ENCODE data around the gene ZNF581.

DNA sequence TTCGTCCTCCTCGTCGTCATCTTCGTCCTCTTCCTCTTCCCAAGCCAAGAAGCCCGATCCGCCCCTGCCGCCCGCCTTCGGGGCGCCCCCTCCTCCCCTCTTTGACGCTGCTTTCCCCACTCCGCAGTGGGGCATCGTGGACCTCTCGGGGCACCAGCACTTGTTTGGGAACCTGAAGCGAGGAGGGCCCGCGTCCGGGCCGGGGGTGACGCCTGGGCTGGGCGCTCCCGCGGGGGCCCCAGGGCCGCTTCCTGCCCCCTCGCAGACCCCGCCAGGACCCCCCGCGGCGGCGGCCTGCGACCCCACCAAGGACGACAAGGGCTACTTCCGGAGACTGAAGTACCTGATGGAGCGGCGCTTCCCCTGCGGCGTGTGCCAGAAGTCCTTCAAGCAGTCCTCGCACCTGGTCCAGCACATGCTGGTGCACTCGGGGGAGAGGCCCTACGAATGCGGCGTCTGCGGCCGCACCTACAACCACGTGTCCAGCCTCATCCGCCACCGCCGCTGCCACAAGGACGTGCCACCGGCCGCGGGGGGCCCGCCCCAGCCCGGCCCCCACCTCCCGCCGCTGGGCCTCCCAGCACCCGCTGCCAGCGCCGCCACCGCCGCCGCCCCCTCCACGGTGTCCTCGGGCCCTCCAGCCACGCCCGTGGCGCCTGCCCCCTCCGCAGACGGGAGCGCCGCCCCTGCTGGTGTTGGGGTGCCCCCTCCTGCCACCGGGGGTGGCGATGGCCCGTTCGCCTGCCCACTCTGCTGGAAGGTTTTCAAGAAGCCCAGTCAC is 29.3 kb upstream of the ZNF581 start:
- TF ChIP-seq CTCF (IDR thresholded peaks at IDR 0.05; ENCODE audit: insufficient read depth, low read length): no peak
- no peak for TF ChIP-seq SPI1 (IDR thresholded peaks at IDR 0.05; ENCODE audit: borderline replicate concordance, low read depth)
